Thyroid gland (tissue), 4 donors: ENCODE data around the gene PPM1M. TPM values are rescaled to one million over a fixed set of nuclear protein-coding genes. Genes with fewer than 3 reads are reported as not detected.

Experiments
- DNase-seq, 2 donors: peaks; one replicate each; pipeline ENCODE4 v3.0.0-alpha.2; 2019
- H3K27ac ChIP-seq, 3 donors: fragments of 200-600 bp; sonication (generic); 1 replicate in 2 of 3; 2 replicates in 1 of 3; pipeline ENCODE4 v1.5.1; 2016 to 2019; ENCODE audit warnings: mild to moderate bottlenecking in 1 of 3, moderate library complexity in 1 of 3
- H3K27me3 ChIP-seq: fragments of 200-600 bp; sonication (generic); one replicate; pipeline ENCODE4 v1.5.1; 2019
- H3K36me3 ChIP-seq, 2 donors: fragments of 200-600 bp; sonication (generic); one replicate each; pipeline ENCODE4 v1.5.1; 2016 to 2019
- H3K4me1 ChIP-seq, 2 donors: fragments of 200-600 bp; sonication (generic); one replicate each; pipeline ENCODE4 v1.5.1; 2017 to 2019
- H3K4me3 ChIP-seq, 3 donors: fragments of 200-600 bp; sonication (generic); replicated peaks in 1 of 3; 1 replicate in 2 of 3; 2 replicates in 1 of 3; pipeline ENCODE4 v1.5.1; 2016; ENCODE audit warnings: mild to moderate bottlenecking in 1 of 3
- H3K9me3 ChIP-seq: fragments of 200-600 bp; sonication (generic); one replicate; pipeline ENCODE4 v1.5.1; 2017
- POLR2A ChIP-seq, 2 donors: fragments of 450-650 bp; IDR thresholded peaks; one replicate each; pipeline ENCODE4 v1.6.1; 2017; ENCODE audit warnings: antibody characterized with exemption in 2 of 2, mild to moderate bottlenecking in 2 of 2, moderate library complexity in 1 of 2
- WGBS, 2 donors: methylation state at CpG; one replicate each; pipeline ENCODE4 v1.1.5; 2017; 5-methylcytosine and 5-hydroxymethylcytosine counted together
- intact Hi-C: fragments of 100-400 bp; cut with DNase I; formaldehyde crosslinking; loops from one replicate; pipeline ENCODE4 v1.15.1; 2023
- total RNA-seq, 4 donors: library from RNA; depleted of rRNA; stranded (reverse); fragments of >200 nt; gene quantifications; one replicate each; pipeline ENCODE4 v1.2.3, GENCODE V29; 2016
- TF ChIP-seq, protein P1 (sequence below), 6 experiments: fragments of 200-600 bp in 3 of 6; fragments of 450-650 bp in 3 of 6; sonication (generic) in 3 of 6; IDR thresholded peaks; one replicate each; pipeline ENCODE4 v1.5.1; 2016 to 2019; ENCODE audit warnings: antibody characterized with exemption in 6 of 6, mild to moderate bottlenecking in 2 of 6, inconsistent platforms in 1 of 6, moderate library complexity in 1 of 6

PPM1M gene
- total RNA-seq, 4 donors from 2014 or later, result 15.8 to 22.8 (median 18.0) TPM

GRCh38 chr3:52210550-52211046, 35.0 kb upstream of the PPM1M start:
- no peak for DNase-seq
- Histone ChIP-seq H3K27me3 (no peaks in the 10 kb centered on the region), H3K27ac (no peak overlapping the region), H3K4me1 (peaks cover 0 to 7% of the 10 kb centered on the region in 2 donors), H3K4me3 (no peak overlapping the region), H3K36me3 (peaks cover 80 to 95% of the 10 kb centered on the region in 2 donors), H3K9me3 (no peaks in the 10 kb centered on the region)
- intact Hi-C loops, result no loop called here
- no peak for TF ChIP-seq POLR2A (IDR thresholded peaks at IDR 0.05)
- TF ChIP-seq, protein P1, sequence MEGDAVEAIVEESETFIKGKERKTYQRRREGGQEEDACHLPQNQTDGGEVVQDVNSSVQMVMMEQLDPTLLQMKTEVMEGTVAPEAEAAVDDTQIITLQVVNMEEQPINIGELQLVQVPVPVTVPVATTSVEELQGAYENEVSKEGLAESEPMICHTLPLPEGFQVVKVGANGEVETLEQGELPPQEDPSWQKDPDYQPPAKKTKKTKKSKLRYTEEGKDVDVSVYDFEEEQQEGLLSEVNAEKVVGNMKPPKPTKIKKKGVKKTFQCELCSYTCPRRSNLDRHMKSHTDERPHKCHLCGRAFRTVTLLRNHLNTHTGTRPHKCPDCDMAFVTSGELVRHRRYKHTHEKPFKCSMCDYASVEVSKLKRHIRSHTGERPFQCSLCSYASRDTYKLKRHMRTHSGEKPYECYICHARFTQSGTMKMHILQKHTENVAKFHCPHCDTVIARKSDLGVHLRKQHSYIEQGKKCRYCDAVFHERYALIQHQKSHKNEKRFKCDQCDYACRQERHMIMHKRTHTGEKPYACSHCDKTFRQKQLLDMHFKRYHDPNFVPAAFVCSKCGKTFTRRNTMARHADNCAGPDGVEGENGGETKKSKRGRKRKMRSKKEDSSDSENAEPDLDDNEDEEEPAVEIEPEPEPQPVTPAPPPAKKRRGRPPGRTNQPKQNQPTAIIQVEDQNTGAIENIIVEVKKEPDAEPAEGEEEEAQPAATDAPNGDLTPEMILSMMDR (IDR thresholded peaks at IDR 0.05), result no peak
- 88 to 95% methylated on average over 6 of the region's 6 CpGs for WGBS, 2 donors

GRCh38 chr3:52211268-52211891, 34.2 kb upstream of the PPM1M start:
- H3K27ac ChIP-seq, result no peak overlapping the region
- no peak for DNase-seq
- 95 to 97% methylated on average over 15 to 17 of the region's 18 CpGs for WGBS, 2 donors

DNA sequence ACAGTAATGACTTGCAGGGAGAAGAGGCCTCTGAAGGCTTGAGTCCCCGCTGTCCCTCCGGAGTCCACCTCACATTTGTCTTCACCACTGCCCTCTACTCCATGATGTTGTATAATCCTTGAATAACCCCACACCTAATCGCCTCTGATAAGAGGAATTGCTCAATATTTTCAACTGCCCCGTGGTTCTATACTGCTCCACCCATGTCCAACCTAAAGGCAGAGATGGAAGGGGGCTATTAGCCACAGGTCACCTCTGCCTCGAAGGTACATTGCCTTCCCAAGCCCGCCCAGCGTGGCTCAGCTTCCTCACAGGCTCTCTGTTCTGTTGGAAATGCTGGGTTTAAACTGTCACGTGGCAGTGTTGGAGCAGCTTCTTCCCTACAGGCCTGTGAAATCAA, 32.6 kb upstream of the PPM1M start:
- H3K27me3 ChIP-seq, result no peaks in the 10 kb centered on the region
- 79 to 88% methylated on average over 8 of the region's 8 CpGs for WGBS, 2 donors
- TF ChIP-seq POLR2A (IDR thresholded peaks at IDR 0.05), result no peak
- TF ChIP-seq, protein P1 (IDR thresholded peaks at IDR 0.05), result no peak
- intact Hi-C loops, result no loop called here
- DNase-seq, result no peak
- H3K36me3 ChIP-seq, result peaks cover 61 to 74% of the 10 kb centered on the region in 2 donors
- no peak overlapping the region for H3K27ac ChIP-seq
- H3K4me3 ChIP-seq, result no peak overlapping the region
- H3K9me3 ChIP-seq, result no peaks in the 10 kb centered on the region
- peaks cover 17% of the 10 kb centered on the region in 2 donors for H3K4me1 ChIP-seq

More at GRCh38 chr3:52211268-52211891, 34.2 kb upstream of the PPM1M start:
- peaks cover 2% of the 10 kb centered on the region in 2 donors for H3K4me1 ChIP-seq
- no peaks in the 10 kb centered on the region for H3K27me3 ChIP-seq
- no peak overlapping the region for H3K4me3 ChIP-seq
- H3K9me3 ChIP-seq, result no peaks in the 10 kb centered on the region
- intact Hi-C loops, result no loop called here
- peaks cover 76 to 88% of the 10 kb centered on the region in 2 donors for H3K36me3 ChIP-seq
- TF ChIP-seq, protein P1 (IDR thresholded peaks at IDR 0.05), result no peak
- no peak for TF ChIP-seq POLR2A (IDR thresholded peaks at IDR 0.05)

DNA sequence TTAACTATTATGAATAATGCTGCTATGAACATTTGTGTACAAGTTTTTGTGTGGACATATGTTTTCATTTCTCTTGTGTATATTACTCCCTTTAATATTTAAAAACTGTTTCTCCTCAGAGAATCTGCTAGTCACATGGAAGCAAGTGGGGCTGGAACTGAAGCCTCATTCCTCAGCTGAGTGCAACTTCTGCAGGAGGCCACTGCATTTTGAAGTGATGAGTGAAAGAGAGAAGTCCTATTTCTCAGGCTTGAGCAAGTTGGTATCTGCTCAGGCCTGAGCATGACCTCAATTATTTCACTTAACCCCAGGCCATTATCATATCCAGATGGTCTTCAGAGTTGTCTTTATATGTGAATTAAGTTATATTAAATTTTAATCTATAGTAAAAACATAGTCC, 31.7 kb upstream of the PPM1M start:
- H3K27me3 ChIP-seq, result no peaks in the 10 kb centered on the region
- no peak overlapping the region for H3K27ac ChIP-seq
- H3K4me3 ChIP-seq, result no peak overlapping the region
- DNase-seq, result no peak
- peaks cover 52 to 65% of the 10 kb centered on the region in 2 donors for H3K36me3 ChIP-seq
- intact Hi-C loops, result no loop called here
- no peaks in the 10 kb centered on the region for H3K9me3 ChIP-seq
- TF ChIP-seq, protein P1 (IDR thresholded peaks at IDR 0.05), result no peak
- no peak for TF ChIP-seq POLR2A (IDR thresholded peaks at IDR 0.05)
- peaks cover 26% of the 10 kb centered on the region in 2 donors for H3K4me1 ChIP-seq

DNA sequence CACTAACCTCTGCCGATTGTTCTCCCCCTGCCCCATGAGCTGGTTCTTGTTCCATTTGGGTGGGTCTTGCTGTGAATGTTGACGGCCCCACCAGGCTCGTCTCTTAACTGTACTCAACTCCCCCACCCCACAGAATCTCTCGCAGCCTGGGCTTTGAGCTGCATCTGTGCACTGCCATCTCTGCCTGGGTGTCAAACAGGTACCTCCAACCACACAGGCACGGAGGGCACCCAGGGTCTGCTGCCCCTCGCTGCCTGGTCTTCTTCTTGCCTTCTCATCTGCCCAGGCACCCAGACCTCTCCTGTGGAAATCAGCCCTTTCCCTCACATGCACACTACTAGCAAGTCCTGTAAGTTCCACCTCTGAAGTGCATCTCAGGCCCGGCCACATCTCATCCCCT, 30.2 kb upstream of the PPM1M start:
- TF ChIP-seq, protein P1 (IDR thresholded peaks at IDR 0.05), result no peak
- TF ChIP-seq POLR2A (IDR thresholded peaks at IDR 0.05), result no peak
- no peak for DNase-seq
- peaks cover 44 to 51% of the 10 kb centered on the region in 2 donors for H3K36me3 ChIP-seq
- intact Hi-C loops, result no loop called here
- no peaks in the 10 kb centered on the region for H3K9me3 ChIP-seq
- H3K4me3 ChIP-seq, result no peak overlapping the region
- H3K27me3 ChIP-seq, result no peaks in the 10 kb centered on the region
- peaks cover 33 to 41% of the 10 kb centered on the region in 2 donors for H3K4me1 ChIP-seq
- 93 to 97% methylated on average over 6 to 7 of the region's 7 CpGs for WGBS, 2 donors
- no peak overlapping the region for H3K27ac ChIP-seq
